Measurements from ENCODE around the gene CD276.

GRCh38 chr15:73716417-73716816 is 32.2 kb downstream of the CD276 start:
- TF ChIP-seq CTCF (IDR thresholded peaks at IDR 0.05; ENCODE audit: poor library complexity, severe bottlenecking) = no peak
- TF ChIP-seq EP300 (conservative IDR thresholded peaks at IDR 0.05; ENCODE audit: poor library complexity, severe bottlenecking) = no peak
- TF ChIP-seq EZH2 (IDR thresholded peaks at IDR 0.05; ENCODE audit: borderline replicate concordance, insufficient read depth, low read length, poor library complexity, severe bottlenecking) = no peak
- TF ChIP-seq TAF1 (IDR thresholded peaks at IDR 0.05; ENCODE audit: low read depth) = no peak
- TF ChIP-seq REST (IDR thresholded peaks at IDR 0.05; ENCODE audit: borderline replicate concordance) = no peak
- TF ChIP-seq MXI1 (conservative IDR thresholded peaks at IDR 0.05; ENCODE audit: poor library complexity, severe bottlenecking) = no peak
- TF ChIP-seq RAD21 (conservative IDR thresholded peaks at IDR 0.05) = no peak
